Ishikawa (cell line): ENCODE results near the gene TRPV2.

ENCODE experiments used
- CEBPB ChIP-seq: IDR thresholded peaks from 2 replicates; pipeline ENCODE4 v1.6.1; 2012
- CREB1 ChIP-seq: IDR thresholded peaks from 2 replicates; pipeline ENCODE4 v1.6.1; 2012; ENCODE audit warnings: low read depth
- EGR1 ChIP-seq: IDR thresholded peaks from 2 replicates; pipeline ENCODE4 v1.6.1; 2012
- EP300 ChIP-seq: IDR thresholded peaks from 2 replicates; pipeline ENCODE4 v1.6.1; 2012; ENCODE audit warnings: borderline replicate concordance
- FOXM1 ChIP-seq: IDR thresholded peaks from 2 replicates; pipeline ENCODE4 v1.6.1; 2012; ENCODE audit warnings: low read depth, borderline replicate concordance
- MAX ChIP-seq: IDR thresholded peaks from 2 replicates; pipeline ENCODE4 v1.6.1; 2012
- NFIC ChIP-seq: IDR thresholded peaks from 2 replicates; pipeline ENCODE4 v1.6.1; 2012
- RAD21 ChIP-seq: IDR thresholded peaks from 2 replicates; pipeline ENCODE4 v1.6.1; 2012; ENCODE audit warnings: low read depth
- REST ChIP-seq: IDR thresholded peaks from 2 replicates; pipeline ENCODE4 v1.6.1; 2012; ENCODE audit warnings: low read depth, mild to moderate bottlenecking
- TAF1 ChIP-seq: IDR thresholded peaks from 2 replicates; pipeline ENCODE4 v1.6.1; 2012; ENCODE audit warnings: low read depth, mild to moderate bottlenecking
- TCF12 ChIP-seq: IDR thresholded peaks from 2 replicates; pipeline ENCODE4 v1.6.1; 2012; ENCODE audit warnings: low read depth
- TEAD4 ChIP-seq: IDR thresholded peaks from 2 replicates; pipeline ENCODE4 v1.6.1; 2012
- USF1 ChIP-seq: IDR thresholded peaks from 2 replicates; pipeline ENCODE4 v1.6.1; 2012
- YY1 ChIP-seq: IDR thresholded peaks from 2 replicates; pipeline ENCODE4 v1.6.1; 2012; ENCODE audit warnings: low read depth
- ZBTB7A ChIP-seq: IDR thresholded peaks from 2 replicates; pipeline ENCODE4 v1.6.1; 2012; ENCODE audit warnings: low read depth

Gene TRPV2

GRCh38 chr17:16417896-16418684 is 2.7 kb downstream of the TRPV2 start:
- TF ChIP-seq CREB1, result no peak
- TF ChIP-seq EGR1, result no peak
- no peak for TF ChIP-seq ZBTB7A
- TF ChIP-seq CEBPB, result no peak
- no peak for TF ChIP-seq MAX
- no peak for TF ChIP-seq EP300
- TF ChIP-seq REST, result no peak
- no peak for TF ChIP-seq YY1
- TF ChIP-seq FOXM1, result no peak

- TF ChIP-seq ZBTB7A (no peak), FOXM1 (no peak), CEBPB (no peak), EGR1 (no peak), MAX (no peak), NFIC (no peak), TAF1 (no peak), TCF12 (no peak), EP300 (no peak), USF1 (no peak), CREB1 (no peak), REST (no peak), TEAD4 (no peak)
These were observed 3.3 kb downstream of the TRPV2 start for GRCh38 chr17:16418685-16419068.

GRCh38 chr17:16419074-16419928 is 3.9 kb downstream of the TRPV2 start:
- TF ChIP-seq EP300 (0 out of 2 replicates have a peak, but pooled peaks have one; percentile 22), YY1 (no peak)

GRCh38 chr17:16419929-16420271 is 4.5 kb downstream of the TRPV2 start:
- TF ChIP-seq CREB1 (no peak), CEBPB (no peak), USF1 (no peak), FOXM1 (no peak), TAF1 (no peak), REST (no peak), RAD21 (no peak), TEAD4 (no peak)
